Neuronal stem cell (in vitro differentiated cells): ENCODE results near the gene ZNF785.

Experiments used
- DNase-seq: peaks from one replicate; pipeline ENCODE4 v3.0.0-alpha.2; 2013; ENCODE audit warnings: low spot score
- H2AFZ ChIP-seq: one replicate; pipeline ENCODE4 v1.6.1; 2013; ENCODE audit warnings: mild to moderate bottlenecking, low read length, inconsistent platforms
- H2AK5ac ChIP-seq: 2 replicates; pipeline ENCODE4 v1.6.1; 2013; ENCODE audit warnings: low read depth, mild to moderate bottlenecking, inconsistent platforms, low read length, moderate library complexity, mixed read lengths
- H2BK120ac ChIP-seq: 2 replicates; pipeline ENCODE4 v1.6.1; 2013; ENCODE audit warnings: low read depth, mild to moderate bottlenecking, inconsistent platforms, low read length, moderate library complexity, mixed read lengths
- H2BK12ac ChIP-seq: one replicate; pipeline ENCODE4 v1.6.1; 2013; ENCODE audit warnings: low read length, inconsistent platforms
- H2BK15ac ChIP-seq: 2 replicates; pipeline ENCODE4 v1.6.1; 2013; ENCODE audit warnings: mild to moderate bottlenecking, low read length, inconsistent platforms, mixed read lengths
- H2BK5ac ChIP-seq: one replicate; pipeline ENCODE4 v1.6.1; 2013; ENCODE audit warnings: inconsistent platforms, mild to moderate bottlenecking, low read length, moderate library complexity
- H3K14ac ChIP-seq: one replicate; pipeline ENCODE4 v1.6.1; 2013; ENCODE audit warnings: low read length, inconsistent platforms
- H3K18ac ChIP-seq: 2 replicates; pipeline ENCODE4 v1.6.1; 2013; ENCODE audit warnings: low read length, inconsistent platforms
- H3K23ac ChIP-seq: 2 replicates; pipeline ENCODE4 v1.6.1; 2013; ENCODE audit warnings: low read depth, mild to moderate bottlenecking, mixed read lengths, low read length, inconsistent platforms; ENCODE audit not compliant: poor library complexity
- H3K27ac ChIP-seq: replicated peaks from 3 replicates; pipeline ENCODE4 v1.5.1; 2013; ENCODE audit warnings: low read length, inconsistent platforms
- H3K27me3 ChIP-seq, 3 experiments: 2 replicates each; pipeline ENCODE4 v1.6.1; 2013; ENCODE audit warnings: low read length in 3 of 3, mild to moderate bottlenecking in 2 of 3, inconsistent platforms in 1 of 3, low read depth in 1 of 3, mixed read lengths in 1 of 3, moderate library complexity in 1 of 3; ENCODE audit not compliant: control insufficient read depth in 3 of 3, insufficient read depth in 3 of 3
- H3K36me3 ChIP-seq, 2 donors: replicated peaks in 1 of 2; 2 replicates each; pipeline ENCODE4 v1.6.1; 2013; ENCODE audit warnings: low read length in 2 of 2; ENCODE audit not compliant: control insufficient read depth in 2 of 2, insufficient read depth in 2 of 2
- H3K4ac ChIP-seq: 2 replicates; pipeline ENCODE4 v1.6.1; 2013; ENCODE audit warnings: inconsistent platforms, mild to moderate bottlenecking, low read length, moderate library complexity
- H3K4me1 ChIP-seq, 2 donors: 1 replicate in 1 of 2; 2 replicates in 1 of 2; pipeline ENCODE4 v1.6.1; 2013; ENCODE audit warnings: low read length in 2 of 2, low read depth in 1 of 2; ENCODE audit not compliant: control insufficient read depth in 2 of 2, insufficient read depth in 1 of 2
- H3K4me2 ChIP-seq: one replicate; pipeline ENCODE4 v1.6.1; 2013; ENCODE audit warnings: mild to moderate bottlenecking, low read length, inconsistent platforms; ENCODE audit not compliant: insufficient read depth, poor library complexity, severe bottlenecking
- H3K4me3 ChIP-seq, 2 donors: 2 replicates each; pipeline ENCODE4 v1.5.1; 2013; ENCODE audit warnings: low read length in 2 of 2, mild to moderate bottlenecking in 2 of 2, inconsistent platforms in 1 of 2, moderate library complexity in 1 of 2
- H3K79me1 ChIP-seq: one replicate; pipeline ENCODE4 v1.6.1; 2013; ENCODE audit warnings: low read depth, mild to moderate bottlenecking, inconsistent platforms, low read length, moderate library complexity
- H3K9ac ChIP-seq: one replicate; pipeline ENCODE4 v1.6.1; 2013; ENCODE audit warnings: mild to moderate bottlenecking, low read depth, low read length, inconsistent platforms; ENCODE audit not compliant: poor library complexity
- H3K9me3 ChIP-seq, 2 donors: replicated peaks in 1 of 2; 2 replicates each; pipeline versions ENCODE3 to v1.6.1; 2013; ENCODE audit warnings: low read length in 2 of 2, mild to moderate bottlenecking in 2 of 2, inconsistent platforms in 1 of 2, low read depth in 1 of 2, mixed read lengths in 1 of 2, moderate library complexity in 1 of 2; ENCODE audit not compliant: control insufficient read depth in 2 of 2, insufficient read depth in 1 of 2
- H4K8ac ChIP-seq: one replicate; pipeline ENCODE4 v1.6.1; 2013; ENCODE audit warnings: low read depth, mild to moderate bottlenecking, inconsistent platforms, low read length, moderate library complexity
- H4K91ac ChIP-seq: one replicate; pipeline ENCODE4 v1.6.1; 2013; ENCODE audit warnings: low read length, low read depth, mild to moderate bottlenecking, inconsistent platforms; ENCODE audit not compliant: poor library complexity
- WGBS, 2 donors: extraction: QIAGEN DNeasy Blood & Tissue Kit; methylation state at CpG; one replicate each; pipeline ENCODE4 v1.1.7; 2013; ENCODE audit warnings: missing lambda C conversion rate in 2 of 2, mixed read lengths in 1 of 2; ENCODE audit not compliant: insufficient read length in 2 of 2, insufficient replicate concordance in 1 of 2; ENCODE audit errors: extremely low coverage in 2 of 2; 5-methylcytosine and 5-hydroxymethylcytosine counted together

ZNF785 gene

GRCh38 chr16:30574678-30575077, 10.8 kb downstream of the ZNF785 start:
- no peak overlapping the region for H4K8ac ChIP-seq
- no peak overlapping the region for H2BK120ac ChIP-seq
- peaks cover 10 to 26% of the 10 kb centered on the region in 2 donors for H3K36me3 ChIP-seq
- H3K18ac ChIP-seq, result no peak overlapping the region
- no peak overlapping the region for H2BK15ac ChIP-seq
- H3K9me3 ChIP-seq, result no peaks in the 10 kb centered on the region
- WGBS, 2 donors, result 100% methylated on average over 1 of the region's 1 CpG; no CpG with 5 or more reads in 1 of the 2 donors
- no peaks in the 10 kb centered on the region for H3K27me3 ChIP-seq
- no peak overlapping the region for H2AK5ac ChIP-seq
- no peak overlapping the region for H3K14ac ChIP-seq
- H3K4me1 ChIP-seq, result peaks cover 0 to 4% of the 10 kb centered on the region in 2 donors
- no peak overlapping the region for H2BK12ac ChIP-seq
- H3K9ac ChIP-seq, result no peak overlapping the region
- H3K4me3 ChIP-seq, result no peak overlapping the region
- H4K91ac ChIP-seq, result no peak overlapping the region
- no peak overlapping the region for H3K27ac ChIP-seq
- H3K4me2 ChIP-seq, result no peak overlapping the region
- H2BK5ac ChIP-seq, result no peak overlapping the region
- no peak for DNase-seq
- no peak overlapping the region for H2AFZ ChIP-seq
- no peak overlapping the region for H3K23ac ChIP-seq
- no peaks in the 10 kb centered on the region for H3K79me1 ChIP-seq
- no peak overlapping the region for H3K4ac ChIP-seq

GRCh38 chr16:30571445-30572322, 13.8 kb downstream of the ZNF785 start, which contains the start of gene ZNF688:
TSS of gene ZNF688 (minus strand) at chr16:30571714. CDS start at chr16:30571629, 85 bp downstream.
- Histone ChIP-seq H2BK15ac (no peak within 1 kb of the TSS), H3K36me3 (peaks cover 2 to 8% of the 10 kb centered on the region in 2 donors), H3K9ac (peak within 1 kb of the TSS; percentile 97), H3K4me1 (peaks cover 0 to 4% of the 10 kb centered on the region in 2 donors), H3K27me3 (no peaks in the 10 kb centered on the region), H4K8ac (peak within 1 kb of the TSS; percentile 29), H2AFZ (peak within 1 kb of the TSS; percentile 96), H3K4me2 (peak within 1 kb of the TSS; percentile 89), H3K4ac (peak within 1 kb of the TSS; percentile 81), H3K9me3 (no peaks in the 10 kb centered on the region), H4K91ac (peak within 1 kb of the TSS; percentile 100), H3K79me1 (peaks cover 2% of the 10 kb centered on the region), H3K18ac (peak within 1 kb of the TSS; percentile 96), H3K23ac (peak within 1 kb of the TSS; percentile 89), H2BK120ac (no peak within 1 kb of the TSS), H2BK5ac (peak within 1 kb of the TSS; percentile 97), H3K14ac (peak within 1 kb of the TSS; percentile 77), H3K4me3 (peak within 1 kb of the TSS; percentile 88 to 94), H3K27ac (peak within 1 kb of the TSS; percentile 96), H2BK12ac (no peak within 1 kb of the TSS), H2AK5ac (peak within 1 kb of the TSS; percentile 68)
- peak; percentile 92 for DNase-seq
- no CpG with 5 or more reads among the region's 67 CpGs for WGBS, 2 donors

DNA sequence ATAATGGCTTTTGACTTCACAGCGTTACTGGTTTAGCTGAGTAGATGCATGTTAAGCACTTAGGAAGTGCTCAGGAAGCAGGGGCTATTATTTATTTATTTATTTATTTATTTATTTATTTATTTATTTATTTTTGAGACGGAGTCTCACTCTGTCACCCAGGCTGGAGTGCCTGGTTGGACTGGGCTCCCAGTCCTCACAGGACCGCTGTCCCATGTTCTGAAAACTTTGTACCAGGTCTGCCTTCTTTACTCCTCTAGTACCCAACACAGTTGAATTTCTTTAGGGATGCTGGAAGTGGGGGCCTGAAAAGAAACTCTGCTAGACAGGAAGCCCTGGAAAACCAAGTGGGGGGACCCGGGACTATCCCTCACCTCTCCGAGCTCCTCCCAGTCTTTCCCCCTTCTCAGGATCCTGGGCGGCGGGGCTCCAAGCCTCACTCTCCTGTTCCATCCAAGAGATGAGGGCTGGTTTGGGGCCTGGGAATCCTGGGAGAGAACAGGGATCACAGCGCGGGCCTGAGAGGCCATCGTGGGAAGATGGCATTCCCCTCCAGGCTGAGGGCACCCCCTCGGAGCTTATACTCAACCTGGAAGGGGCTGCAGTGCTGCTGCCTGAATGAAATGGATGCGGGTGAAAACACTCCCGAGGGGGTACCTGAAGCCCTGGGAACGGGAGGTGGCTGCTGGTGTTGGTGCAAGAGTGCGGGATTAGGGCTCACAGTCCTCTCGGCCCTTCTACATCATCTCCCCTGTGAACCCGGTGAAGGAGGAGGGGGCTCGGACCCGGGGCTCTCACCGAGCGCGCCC, 14.7 kb downstream of the ZNF785 start:
- peaks cover 0 to 4% of the 10 kb centered on the region in 2 donors for H3K4me1 ChIP-seq
- no peak overlapping the region for H2BK15ac ChIP-seq
- H2AK5ac ChIP-seq, result peak overlapping the region; percentile 68
- peak overlapping the region; percentile 89 for H3K23ac ChIP-seq
- H3K4me2 ChIP-seq, result peak overlapping the region; percentile 62
- no peak overlapping the region for H2BK12ac ChIP-seq
- peak overlapping the region; percentile 97 for H3K9ac ChIP-seq
- DNase-seq, result peak; percentile 23
- H3K14ac ChIP-seq, result peak overlapping the region; percentile 77
- peaks cover 5% of the 10 kb centered on the region for H3K79me1 ChIP-seq
- H4K8ac ChIP-seq, result peak overlapping the region; percentile 29
- H2BK5ac ChIP-seq, result peak overlapping the region; percentile 97
- H3K18ac ChIP-seq, result peak overlapping the region; percentile 96
- H2AFZ ChIP-seq, result peak overlapping the region; percentile 96
- H4K91ac ChIP-seq, result no peak overlapping the region
- H3K27ac ChIP-seq, result peak overlapping the region; percentile 96
- no peak overlapping the region for H2BK120ac ChIP-seq
- WGBS, 2 donors, result no CpG with 5 or more reads among the region's 22 CpGs
- peak overlapping the region; percentile 81 for H3K4ac ChIP-seq
- H3K4me3 ChIP-seq, result peak overlapping the region; percentile 88 to 94
- peaks cover 0 to 3% of the 10 kb centered on the region in 2 donors for H3K9me3 ChIP-seq
- no peaks in the 10 kb centered on the region for H3K27me3 ChIP-seq
- H3K36me3 ChIP-seq, result peaks cover under 1 to 7% of the 10 kb centered on the region in 2 donors
